Astrocyte (in vitro differentiated cells and primary cell): ENCODE measurements around the gene EPB41L1.

ENCODE experiments used
- CTCF ChIP-seq: IDR thresholded peaks from 2 replicates; pipeline ENCODE4 v1.5.1; 2011; ENCODE audit warnings: low read depth, mild to moderate bottlenecking, inconsistent platforms, low read length, moderate library complexity; ENCODE audit not compliant: insufficient read depth
- EZH2 ChIP-seq: IDR thresholded peaks from 2 replicates; pipeline ENCODE4 v1.6.1; 2012; ENCODE audit warnings: mild to moderate bottlenecking, low read length, inconsistent platforms; ENCODE audit not compliant: insufficient read depth

- TF ChIP-seq EZH2, result no peak
- no peak for TF ChIP-seq CTCF
Observed at GRCh38 chr20:36268440-36269342, 114.2 kb downstream of the EPB41L1 start.
